NCI-H345 treated with DMSO at 0.1 percent for 48 hours (cell line): ENCODE measurements around the gene SLC9A3.
"Not testable (repeated sequence)": the region's sequence is repeated elsewhere in the genome, so short reads cannot be mapped to it uniquely, and the experiment has no call there.

ENCODE experiments used
- DNase-seq: peaks from one replicate; lab custom pipeline; 2025; ENCODE audit not compliant: unreplicated experiment; lab: John Stamatoyannopoulos, UW

The SLC9A3 gene

DNA sequence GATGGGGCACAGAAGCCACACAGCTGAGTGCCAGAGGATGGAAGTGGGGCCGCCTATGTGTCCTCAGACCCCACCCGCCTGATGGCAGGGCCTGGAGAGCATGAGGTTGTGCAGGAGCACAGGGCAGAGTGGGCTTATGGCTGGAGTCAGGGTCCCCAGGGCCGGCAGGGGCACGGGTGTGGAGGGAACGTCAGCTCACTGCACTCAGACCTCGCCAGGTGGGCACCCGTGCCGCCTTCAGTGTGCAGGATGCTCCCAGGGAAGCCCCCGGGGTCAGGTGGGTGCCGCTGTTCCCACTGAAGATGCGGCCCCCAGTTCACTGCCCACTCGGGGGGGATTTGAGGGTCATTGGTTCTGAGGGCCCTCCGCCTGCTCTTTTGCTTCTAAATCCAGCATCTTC, 46.4 kb downstream of the SLC9A3 start:
- no peak for DNase-seq

GRCh38 chr5:477247-477646, 47.0 kb downstream of the SLC9A3 start:
- no peak for DNase-seq

GRCh38 chr5:476814-477175, 47.5 kb downstream of the SLC9A3 start:
- no peak for DNase-seq

GRCh38 chr5:476102-476813, 48.0 kb downstream of the SLC9A3 start:
- DNase-seq: no peak

GRCh38 chr5:475704-476101, 48.5 kb downstream of the SLC9A3 start:
- no peak for DNase-seq

GRCh38 chr5:474840-475661, 49.2 kb downstream of the SLC9A3 start:
- no peak for DNase-seq

DNA sequence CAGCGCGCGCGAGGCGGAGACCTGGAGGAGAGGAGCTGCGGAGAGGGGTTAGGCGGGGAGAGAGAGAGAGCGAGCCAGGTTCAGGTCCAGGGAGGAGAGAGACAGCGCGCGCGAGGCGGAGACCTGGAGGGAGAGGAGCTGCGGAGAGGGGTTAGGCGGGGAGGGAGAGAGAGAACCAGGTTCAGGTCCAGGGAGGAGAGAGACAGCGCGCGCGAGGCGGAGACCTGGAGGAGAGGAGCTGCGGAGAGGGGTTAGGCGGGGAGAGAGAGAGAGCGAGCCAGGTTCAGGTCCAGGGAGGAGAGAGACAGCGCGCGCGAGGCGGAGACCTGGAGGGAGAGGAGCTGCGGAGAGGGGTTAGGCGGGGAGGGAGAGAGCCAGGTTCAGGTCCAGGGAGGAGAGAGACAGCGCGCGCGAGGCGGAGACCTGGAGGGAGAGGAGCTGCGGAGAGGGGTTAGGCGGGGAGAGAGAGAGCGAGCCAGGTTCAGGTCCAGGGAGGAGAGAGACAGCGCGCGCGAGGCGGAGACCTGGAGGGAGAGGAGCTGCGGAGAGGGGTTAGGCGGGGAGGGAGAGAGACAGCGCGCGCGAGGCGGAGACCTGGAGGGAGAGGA, 49.9 kb downstream of the SLC9A3 start:
- not testable (repeated sequence) for DNase-seq

DNA sequence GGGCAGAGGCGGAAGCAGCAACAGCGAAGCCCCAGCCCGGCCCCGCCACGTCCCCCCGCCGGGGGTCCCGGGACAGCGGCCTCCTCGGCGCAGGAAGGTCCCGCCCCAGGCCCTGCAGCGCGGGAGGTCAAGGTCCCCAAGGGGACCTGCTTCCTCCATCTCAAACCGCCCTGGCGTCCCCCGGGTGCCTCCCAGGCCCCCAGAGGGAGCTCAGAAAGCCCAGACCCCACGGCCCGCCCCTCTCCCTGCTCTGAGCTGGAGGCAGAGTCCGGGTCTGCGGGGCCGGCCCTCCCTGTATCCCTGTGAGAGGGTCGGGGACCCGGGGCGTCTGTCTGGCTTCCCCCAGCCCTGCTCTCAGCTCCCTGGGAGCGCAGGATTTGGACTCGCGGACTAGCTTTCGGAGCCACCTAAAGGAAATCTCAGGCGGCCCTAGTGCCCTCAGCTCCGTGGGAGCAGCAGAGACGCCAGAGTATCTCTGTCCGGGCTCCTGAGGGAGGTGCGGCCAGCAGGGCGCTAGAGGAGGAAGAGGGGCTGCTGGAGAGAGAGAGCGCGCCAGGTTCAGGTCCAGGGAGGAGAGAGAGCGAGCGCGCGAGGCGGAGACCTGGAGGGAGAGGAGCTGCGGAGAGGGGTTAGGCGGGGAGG, 50.6 kb downstream of the SLC9A3 start:
- DNase-seq: no peak

GRCh38 chr5:472656-473550, 51.3 kb downstream of the SLC9A3 start:
- peak; percentile 43 for DNase-seq

GRCh38 chr5:472076-472655, 52.1 kb downstream of the SLC9A3 start:
- DNase-seq: no peak

- no peak for DNase-seq
Observed at GRCh38 chr5:471750-472058, 52.5 kb downstream of the SLC9A3 start.

GRCh38 chr5:470961-471749, 53.1 kb downstream of the SLC9A3 start:
- no peak for DNase-seq

DNA sequence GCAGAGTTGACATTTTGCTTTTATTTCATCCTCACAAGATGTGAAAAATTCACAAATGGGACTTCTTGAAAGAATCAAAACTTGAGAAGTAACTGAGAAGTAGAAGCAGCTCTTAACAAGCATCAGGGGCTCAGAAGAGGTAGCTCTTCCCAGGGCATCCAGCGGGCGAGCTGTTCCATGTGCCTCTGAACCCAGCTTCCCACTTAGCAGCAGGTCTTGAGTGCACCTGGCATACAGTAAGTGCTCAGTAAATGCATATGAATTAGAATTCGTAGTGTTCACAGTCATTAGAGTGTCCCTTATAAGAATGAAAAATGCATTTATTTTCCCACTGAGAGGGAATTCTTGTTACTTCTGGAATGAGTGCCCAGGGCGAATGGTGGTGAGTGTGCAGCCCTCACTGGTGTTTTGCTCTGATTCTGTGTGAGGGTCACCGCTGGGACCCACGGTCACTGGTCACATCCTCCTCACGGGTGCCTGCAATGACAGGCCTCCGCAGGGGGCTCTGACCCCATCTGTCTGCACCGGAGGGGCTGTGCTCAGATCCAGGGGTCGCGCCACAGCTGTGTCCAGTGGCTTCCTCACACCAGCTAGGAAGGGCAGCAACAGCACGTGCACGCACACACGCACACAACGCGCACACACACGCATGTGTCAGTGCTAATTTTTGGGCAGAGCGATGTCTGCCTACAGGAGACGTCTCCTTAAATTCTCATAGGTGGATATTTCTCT, 54.3 kb downstream of the SLC9A3 start:
- DNase-seq: no peak

DNA sequence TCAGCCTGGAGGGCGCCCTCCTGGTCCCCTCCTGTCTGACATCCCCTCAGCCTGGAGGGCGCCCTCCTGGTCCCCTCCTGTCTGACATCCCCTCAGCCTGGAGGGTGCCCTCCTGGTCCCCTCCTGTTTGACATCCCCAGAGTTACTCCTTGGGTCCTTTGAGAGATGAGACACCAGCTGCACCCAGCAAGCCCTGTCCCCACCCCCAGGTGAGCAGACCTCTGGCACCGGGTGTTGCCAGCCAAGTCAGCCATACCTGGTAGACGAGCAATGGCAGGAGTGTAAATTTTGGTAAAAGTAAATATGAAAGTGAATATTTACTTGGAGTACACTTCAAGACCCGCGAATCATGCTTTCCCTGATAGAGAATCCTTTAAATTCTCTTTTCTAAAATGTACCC, 55.8 kb downstream of the SLC9A3 start:
- no peak for DNase-seq

- no peak for DNase-seq
Observed at GRCh38 chr5:466661-467310, 57.5 kb downstream of the SLC9A3 start.

GRCh38 chr5:465591-466403, 58.5 kb downstream of the SLC9A3 start:
- no peak for DNase-seq

- no peak for DNase-seq
Observed at GRCh38 chr5:464843-465590, 59.2 kb downstream of the SLC9A3 start.
